ENCODE results near the gene IL36B.

The IL36B gene

DNA sequence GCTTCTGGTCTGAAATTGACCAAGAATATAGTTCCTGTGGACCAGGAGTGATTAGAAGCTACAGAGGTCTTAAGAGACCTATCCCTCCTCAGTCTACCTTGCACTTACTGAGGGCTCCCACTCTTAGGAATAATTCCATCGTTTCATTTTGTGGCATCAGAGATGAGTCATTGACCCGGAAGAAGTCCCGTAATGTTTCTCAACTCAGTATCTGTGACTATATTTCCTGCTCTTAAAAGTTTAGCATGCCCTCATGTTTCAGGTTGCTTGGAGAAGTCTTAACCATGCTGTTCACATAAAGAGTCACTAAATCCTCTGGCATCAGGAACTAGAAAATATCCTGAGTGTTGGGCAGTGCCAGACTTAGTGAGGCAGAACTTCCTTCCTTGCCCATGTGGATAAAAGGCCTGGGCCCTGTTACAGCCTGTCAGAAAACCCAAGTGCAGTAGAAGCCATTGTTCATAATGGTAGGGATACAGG is 47.6 kb downstream of the IL36B start, which contains the start of gene IL36A:
TSS of gene IL36A (plus strand) at position 430 of the 480 bp plus-strand sequence. CDS start 413 bp downstream, outside the sequence.
- DNase-seq, result no peak

GRCh38 chr2:113002677-113003076 is 50.0 kb downstream of the IL36B start:
- no peak for DNase-seq

DNA sequence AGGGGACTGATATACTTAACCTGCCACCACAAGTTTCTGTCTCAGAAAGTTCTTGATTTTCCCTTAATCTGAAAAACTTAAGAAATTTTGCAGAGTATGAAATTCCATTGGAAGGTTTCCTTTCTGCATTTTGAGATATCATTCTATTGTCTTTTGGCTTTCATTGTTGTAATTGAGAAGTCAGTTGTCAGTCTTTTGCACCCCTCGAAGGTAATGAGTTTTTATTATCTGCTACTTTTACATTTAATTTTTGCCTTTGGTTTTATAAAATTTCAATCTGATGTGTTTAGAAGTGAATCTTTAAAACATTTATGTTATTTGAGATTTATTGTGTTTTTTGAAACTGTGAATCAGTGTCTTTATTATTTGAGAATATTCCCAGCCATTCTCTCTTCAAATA is 52.2 kb downstream of the IL36B start:
- DNase-seq, result no peak

- DNase-seq, result no peak
These were observed 55.5 kb downstream of the IL36B start for GRCh38 chr2:112997151-112997550.

GRCh38 chr2:112996635-112997034 is 56.0 kb downstream of the IL36B start:
- DNase-seq, result peak; percentile 78

GRCh38 chr2:112995346-112995920 is 57.2 kb downstream of the IL36B start:
- DNase-seq, result no peak

DNA sequence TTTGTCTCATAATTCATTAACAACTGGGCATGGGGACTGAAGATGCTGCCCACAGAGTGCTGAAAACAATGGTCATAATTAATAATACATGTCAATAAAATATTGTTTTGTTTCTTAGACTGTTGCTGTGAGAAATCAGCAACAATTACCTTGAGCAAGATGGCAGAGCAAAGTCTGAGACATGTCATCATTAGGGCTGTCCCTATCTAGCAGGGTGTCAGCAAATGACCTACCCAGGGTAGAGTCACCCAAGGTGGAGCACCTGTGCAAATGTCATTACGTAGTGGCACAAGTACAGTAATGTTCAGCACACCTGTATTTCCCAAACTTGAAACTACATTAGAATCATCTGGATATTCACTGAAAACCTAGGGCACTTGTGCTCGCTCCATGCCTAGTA is 58.0 kb downstream of the IL36B start:
- no peak for DNase-seq

DNA sequence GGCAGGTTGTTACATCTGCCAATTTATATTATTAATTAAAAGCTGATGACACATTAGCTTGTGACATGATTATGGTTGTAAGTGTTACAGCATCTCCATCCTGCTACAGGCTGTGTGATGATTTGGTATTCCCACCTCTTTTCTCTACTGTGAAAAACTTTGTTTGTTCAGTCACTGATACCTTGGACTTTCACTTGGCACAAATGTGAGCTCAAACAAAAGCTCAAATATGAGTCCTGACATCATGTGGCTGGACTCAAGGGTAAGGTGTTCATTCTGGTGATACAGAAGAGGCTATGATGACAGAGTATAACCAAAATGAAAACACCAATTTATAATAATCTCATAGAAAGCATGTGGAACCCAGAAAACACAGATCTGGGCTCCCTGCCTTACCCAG is 58.8 kb downstream of the IL36B start:
- DNase-seq, result no peak

GRCh38 chr2:112989611-112990010 is 63.1 kb downstream of the IL36B start:
- no peak for DNase-seq

GRCh38 chr2:112985090-112985489 is 67.6 kb downstream of the IL36B start:
- peak; percentile 19 for DNase-seq

GRCh38 chr2:112980537-112980936 is 72.1 kb downstream of the IL36B start:
- DNase-seq, result no peak

DNA sequence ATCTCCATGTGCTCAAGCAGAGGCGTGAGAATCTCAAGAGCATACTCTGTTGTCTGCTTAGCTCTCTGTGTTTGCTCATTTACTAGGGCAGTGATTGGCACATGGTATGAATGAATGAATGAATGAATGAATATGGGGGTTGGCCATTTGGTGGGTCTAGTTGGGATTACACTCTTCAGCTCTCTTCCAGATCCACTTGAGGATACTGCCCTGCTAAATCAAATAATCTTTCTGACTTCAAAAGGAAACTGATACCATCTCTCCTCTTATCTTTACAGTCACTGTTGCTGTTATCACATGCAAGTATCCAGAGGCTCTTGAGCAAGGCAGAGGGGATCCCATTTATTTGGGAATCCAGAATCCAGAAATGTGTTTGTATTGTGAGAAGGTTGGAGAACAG is 72.9 kb downstream of the IL36B start:
- DNase-seq, result no peak

GRCh38 chr2:112977559-112978056 is 75.1 kb downstream of the IL36B start, which contains the start of gene IL36G:
Gene IL36G (plus strand): TSS chr2:112978006. CDS start chr2:112978639, 633 bp downstream.
- DNase-seq, result no peak
